NCI-H128 (cell line): ENCODE measurements around the gene ZNF3.
A peak's percentile ranks its signal among the peaks of the same experiment; 100 is the strongest.
"Not testable (repeated sequence)": the region's sequence is repeated elsewhere in the genome, so short reads cannot be mapped to it uniquely, and the experiment has no call there.

Experiments used
- DNase-seq: peaks from one replicate; lab custom pipeline; 2025; ENCODE audit not compliant: unreplicated experiment; lab: John Stamatoyannopoulos, UW

ZNF3 gene

DNA sequence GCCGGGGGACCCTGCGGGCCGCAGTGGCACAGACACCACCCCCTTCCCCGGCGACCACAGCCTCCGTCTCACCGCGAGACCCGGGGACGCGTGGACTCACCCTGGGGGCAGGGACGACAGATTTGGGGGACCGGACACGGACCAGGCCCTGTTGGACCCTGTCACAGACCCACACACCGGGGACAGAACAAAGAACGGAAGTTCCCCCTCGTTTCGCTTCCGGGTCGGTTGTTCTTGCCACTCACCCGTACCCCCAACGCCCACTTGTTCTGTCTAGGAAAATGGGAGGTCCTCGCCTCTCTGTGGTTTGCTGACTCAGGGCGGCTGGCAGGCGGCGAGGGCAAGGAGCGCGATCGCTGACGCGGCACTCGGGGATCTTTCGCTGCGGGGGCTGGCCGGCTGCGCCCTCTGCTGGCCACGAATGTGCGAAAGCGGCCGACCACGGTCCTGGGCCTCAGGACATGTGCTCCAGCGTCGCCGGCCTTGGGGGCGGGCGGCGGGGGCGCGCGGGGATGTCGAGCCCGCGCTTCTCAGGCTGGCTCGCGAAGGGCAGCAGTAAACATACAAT lies at the start of gene ZNF3:
ZNF3 (minus strand) TSS at position 189 of the 568 bp plus-strand sequence. CDS start 4,366 bp downstream, outside the sequence.
- peak; percentile 96 for DNase-seq

DNA sequence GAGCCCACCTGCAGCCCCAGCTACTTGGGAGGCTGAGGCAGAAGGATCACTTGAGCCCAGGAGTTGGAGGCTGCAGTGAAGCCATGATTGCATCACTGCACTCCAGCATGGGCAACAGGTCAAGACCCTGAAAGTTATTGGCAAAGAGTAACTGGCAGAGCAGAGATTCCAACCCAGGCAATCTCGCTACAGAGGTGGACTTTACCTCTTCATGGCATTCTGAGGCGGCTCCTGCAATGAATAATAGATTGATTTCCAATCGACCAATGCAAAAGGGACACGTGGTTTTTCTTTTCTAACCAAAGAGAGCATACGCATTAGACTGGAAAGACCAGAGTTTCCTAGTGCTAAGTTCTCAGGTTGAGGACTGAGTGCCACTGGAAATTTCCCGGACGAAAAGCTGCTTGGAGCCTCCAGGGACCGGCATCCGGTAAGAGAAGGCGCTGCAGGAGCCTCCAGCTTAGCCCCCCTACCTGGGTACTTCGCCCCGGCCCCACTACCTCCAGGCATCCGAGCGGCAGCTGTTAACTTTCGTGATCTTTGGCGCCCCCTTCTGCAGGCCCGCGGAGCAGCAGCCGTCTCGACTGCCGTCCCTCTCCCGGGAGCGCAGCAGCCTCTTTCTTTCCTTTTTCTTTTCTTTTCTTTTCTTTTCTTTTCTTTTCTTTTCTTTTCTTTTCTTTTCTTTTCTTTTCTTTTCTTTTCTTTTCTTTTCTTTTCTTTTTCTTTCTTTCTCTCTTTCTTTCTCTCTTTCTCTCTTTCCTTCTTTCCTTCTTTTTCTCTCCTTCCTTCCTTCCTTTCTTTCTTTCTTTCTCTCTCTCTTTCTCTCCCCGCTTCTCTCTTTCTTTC lies 49.3 kb upstream of the ZNF3 start:
- peak; percentile 58 for DNase-seq

- not testable (repeated sequence) for DNase-seq
These were observed 48.7 kb upstream of the ZNF3 start for GRCh38 chr7:100130220-100130607.

GRCh38 chr7:100128637-100128963 lies 47.1 kb upstream of the ZNF3 start:
- DNase-seq: no peak

GRCh38 chr7:100127866-100128636 lies 46.5 kb upstream of the ZNF3 start:
- DNase-seq: no peak

- DNase-seq: peak; percentile 82
These were observed 45.7 kb upstream of the ZNF3 start, which contains the start of gene MBLAC1 for GRCh38 chr7:100126931-100127865. Gene MBLAC1, plus strand, starts transcription at chr7:100126967. Its CDS starts 429 bp downstream, at chr7:100127396.

DNA sequence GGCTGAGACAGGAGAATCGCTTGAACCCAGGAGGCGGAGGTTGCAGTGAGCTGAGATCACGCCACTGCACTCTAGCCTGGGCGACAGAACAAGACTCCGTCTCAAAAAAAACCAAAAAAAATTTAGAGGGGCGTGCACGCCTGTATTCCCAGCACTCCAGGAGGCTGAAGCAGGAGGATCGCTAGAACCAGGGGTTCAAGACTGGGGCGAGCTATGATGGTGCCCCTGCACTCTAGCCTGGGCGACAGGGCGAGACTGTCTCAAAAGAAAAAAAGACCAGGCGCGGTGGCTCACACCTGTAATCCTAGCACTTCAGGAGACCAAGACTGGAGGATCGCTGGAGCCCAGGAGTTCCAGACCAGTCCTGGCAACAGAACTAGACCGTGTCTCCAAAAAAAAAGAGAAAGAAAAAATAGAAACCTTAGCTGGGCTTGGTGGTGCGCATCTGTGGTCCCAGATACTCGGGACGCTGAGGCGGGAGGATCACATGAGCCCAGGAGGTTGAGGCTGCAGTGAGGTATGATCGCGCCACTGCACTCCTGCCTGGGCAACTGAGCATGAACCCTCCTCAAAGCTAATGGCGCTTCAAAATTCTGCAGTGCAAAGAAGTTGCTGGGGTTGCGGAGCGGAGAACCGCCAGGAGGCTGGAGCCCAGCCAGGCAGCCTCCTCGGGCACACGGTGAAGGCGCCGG lies 44.9 kb upstream of the ZNF3 start:
- no peak for DNase-seq

DNA sequence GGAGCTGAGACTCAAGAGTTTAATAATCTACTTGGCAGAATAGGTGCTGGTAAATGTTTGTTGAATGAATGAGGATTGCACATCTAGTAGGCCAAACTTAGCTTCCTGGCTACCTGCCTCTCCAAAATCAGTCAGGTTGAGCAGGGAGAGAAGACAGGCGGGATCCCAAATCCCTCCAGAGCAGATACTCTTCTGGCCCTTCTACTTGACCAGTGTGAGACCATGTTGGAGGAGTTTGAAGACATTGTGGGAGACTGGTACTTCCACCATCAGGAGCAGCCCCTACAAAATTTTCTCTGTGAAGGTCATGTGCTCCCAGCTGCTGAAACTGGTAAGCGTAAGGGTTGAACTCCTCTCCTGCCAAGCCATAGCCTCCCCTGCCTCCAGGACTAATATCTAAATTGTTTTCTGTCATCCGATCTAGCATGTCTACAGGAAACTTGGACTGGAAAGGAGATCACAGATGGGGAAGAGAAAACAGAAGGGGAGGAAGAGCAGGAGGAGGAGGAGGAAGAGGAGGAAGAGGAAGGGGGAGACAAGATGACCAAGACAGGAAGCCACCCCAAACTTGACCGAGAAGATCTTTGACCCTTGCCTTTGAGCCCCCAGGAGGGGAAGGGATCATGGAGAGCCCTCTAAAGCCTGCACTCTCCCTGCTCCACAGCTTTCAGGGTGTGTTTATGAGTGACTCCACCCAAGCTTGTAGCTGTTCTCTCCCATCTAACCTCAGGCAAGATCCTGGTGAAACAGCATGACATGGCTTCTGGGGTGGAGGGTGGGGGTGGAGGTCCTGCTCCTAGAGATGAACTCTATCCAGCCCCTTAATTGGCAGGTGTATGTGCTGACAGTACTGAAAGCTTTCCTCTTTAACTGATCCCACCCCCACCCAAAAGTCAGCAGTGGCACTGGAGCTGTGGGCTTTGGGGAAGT lies 43.0 kb upstream of the ZNF3 start:
- DNase-seq: no peak

- no peak for DNase-seq
These were observed 41.0 kb upstream of the ZNF3 start for GRCh38 chr7:100122568-100122967.

DNA sequence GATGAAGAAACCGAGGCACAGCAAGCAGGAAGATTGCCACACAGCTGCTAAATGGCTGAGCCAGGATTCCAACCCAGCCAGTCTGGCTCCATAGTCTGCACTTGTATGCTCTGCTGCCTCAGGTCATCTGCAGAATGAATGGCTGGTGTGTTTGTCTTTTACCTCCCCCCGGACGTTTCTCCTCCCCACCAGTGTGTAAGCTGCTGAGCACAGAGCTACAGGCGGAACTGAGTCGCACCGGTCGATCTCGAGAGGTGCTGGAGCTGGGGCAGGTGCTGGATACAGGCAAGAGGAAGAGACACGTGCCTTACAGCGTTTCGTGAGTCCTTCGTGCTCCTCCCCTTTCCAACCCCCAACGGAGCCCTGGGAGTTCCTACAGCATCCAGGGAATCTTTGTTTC lies 40.5 kb upstream of the ZNF3 start:
- DNase-seq: no peak

DNA sequence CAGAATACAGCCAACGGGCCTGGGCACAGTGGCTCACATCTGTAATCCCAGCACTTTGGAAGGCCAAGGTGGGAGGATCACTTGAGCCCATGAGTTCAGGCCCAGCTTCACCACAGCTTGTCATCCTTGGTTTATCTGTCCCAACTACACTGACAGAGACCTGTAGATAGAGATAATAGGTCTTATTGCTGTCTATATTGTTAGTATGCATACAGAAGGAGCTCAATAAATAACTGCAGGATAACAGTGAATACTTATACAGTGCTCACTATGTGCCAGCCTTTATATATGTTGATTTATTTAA lies 39.2 kb upstream of the ZNF3 start:
- no peak for DNase-seq

GRCh38 chr7:100119970-100120732 lies 38.6 kb upstream of the ZNF3 start:
- no peak for DNase-seq

DNA sequence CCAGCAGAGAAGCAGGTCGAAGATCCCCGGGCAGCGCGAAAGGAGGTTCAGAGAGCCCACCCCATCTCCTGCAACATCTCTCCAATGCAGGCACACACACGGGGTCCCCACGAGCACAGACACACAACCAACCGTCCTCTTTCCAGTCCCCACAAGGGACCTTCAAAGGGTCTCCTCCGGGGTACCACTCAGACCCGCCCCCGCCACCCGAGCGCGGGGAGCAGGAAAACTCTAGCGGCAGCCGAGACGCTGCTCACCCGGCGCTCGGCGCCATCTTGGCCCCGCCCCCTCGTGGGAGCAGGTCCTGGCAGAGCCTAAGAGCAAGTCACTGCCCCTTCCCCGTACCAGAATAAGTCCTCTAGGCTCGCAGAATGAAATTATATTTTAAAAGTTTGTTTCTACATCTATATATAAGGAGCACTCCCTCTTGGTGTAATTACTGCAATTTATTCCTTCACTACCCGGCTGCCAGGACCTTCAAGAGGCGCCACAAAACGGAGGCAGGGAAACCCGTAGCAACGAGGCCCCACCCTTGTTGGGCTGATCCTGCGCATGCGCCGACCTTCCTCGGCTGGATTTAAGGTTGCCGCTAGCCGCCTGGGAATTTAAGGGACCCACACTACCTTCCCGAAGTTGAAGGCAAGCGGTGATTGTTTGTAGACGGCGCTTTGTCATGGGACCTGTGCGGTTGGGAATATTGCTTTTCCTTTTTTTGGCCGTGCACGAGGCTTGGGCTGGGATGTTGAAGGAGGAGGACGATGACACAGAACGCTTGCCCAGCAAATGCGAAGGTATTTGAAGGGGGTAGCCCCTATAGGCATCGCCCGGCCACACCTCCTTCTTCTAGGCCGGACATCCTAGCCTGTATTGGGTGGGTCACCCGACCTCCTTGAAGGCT lies 37.8 kb upstream of the ZNF3 start, which contains the start of the genes CNPY4 and TAF6:
CNPY4 (plus strand) TSS at position 563 of the 898 bp plus-strand sequence; CDS start at position 674, 111 bp downstream.
TAF6 (minus strand) TSS at position 287 of the 898 bp plus-strand sequence. CDS start 5,149 bp downstream, outside the sequence.
- DNase-seq: peak; percentile 93

GRCh38 chr7:100118388-100119071 lies 37.0 kb upstream of the ZNF3 start:
- DNase-seq: no peak

DNA sequence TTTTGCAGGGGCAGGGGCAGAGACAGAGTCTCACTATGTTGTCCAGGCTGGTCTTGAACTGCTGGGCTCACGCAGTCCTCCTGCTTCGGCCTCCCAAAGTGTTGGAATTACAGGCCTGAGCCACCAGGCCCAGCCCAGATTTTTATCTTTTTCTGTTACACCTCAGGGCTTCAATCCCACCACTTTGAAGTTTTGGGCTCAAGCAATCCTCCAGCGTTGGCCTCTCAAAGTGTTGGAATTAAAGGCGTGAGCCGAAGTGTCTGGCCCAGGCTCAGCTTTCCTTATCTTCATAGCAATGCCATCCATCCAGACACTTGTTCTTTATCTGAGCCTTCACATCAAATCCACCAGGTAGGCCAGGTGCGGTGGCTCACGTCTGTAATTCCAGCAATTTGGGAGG lies 33.5 kb upstream of the ZNF3 start:
- DNase-seq: no peak

- DNase-seq: no peak
These were observed 30.4 kb upstream of the ZNF3 start for GRCh38 chr7:100111914-100112313.

GRCh38 chr7:100111156-100111555 lies 29.6 kb upstream of the ZNF3 start:
- DNase-seq: no peak
